ENCODE measurements around the gene EXOSC9.

The EXOSC9 gene

DNA sequence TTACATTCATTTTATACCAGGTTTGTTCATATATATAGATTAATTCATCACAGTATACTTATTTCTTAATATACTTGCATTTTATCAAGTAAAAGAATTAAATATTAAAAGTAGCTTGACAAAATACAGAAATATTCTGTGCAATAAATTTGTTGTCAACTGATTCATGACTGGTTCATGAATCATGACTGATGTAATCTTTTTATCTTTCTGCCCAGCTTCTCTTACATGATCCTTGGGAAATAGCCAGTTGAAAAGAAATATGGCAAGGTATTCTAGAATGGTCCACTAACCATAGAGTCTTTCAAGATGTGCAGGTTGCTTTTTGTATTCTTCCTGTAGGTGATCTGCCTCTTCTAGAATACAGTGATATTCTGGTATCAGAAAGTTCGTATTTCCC is 26.7 kb downstream of the EXOSC9 start:
- Histone ChIP-seq H2BK12ac (ENCODE audit: low read length) (no peak overlapping the region), H3K9ac (ENCODE audit: low read depth, low read length, poor library complexity) (no peak overlapping the region), H3K4ac (ENCODE audit: low read length) (no peak overlapping the region), H3K18ac (ENCODE audit: low read length) (no peak overlapping the region), H3K4me2 (ENCODE audit: insufficient read depth, low read length, poor library complexity, severe bottlenecking) (no peak overlapping the region), H4K8ac (ENCODE audit: low read depth, low read length) (no peak overlapping the region), H3K9me3 (replicated peaks in 1 of 2; ENCODE audit: control insufficient read depth in 2 of 2, insufficient read depth in 1 of 2, low read depth in 1 of 2, low read length in 2 of 2) (no peaks in the 10 kb centered on the region), H3K4me3 (ENCODE audit: low read length in 2 of 2) (no peak overlapping the region), H3K79me1 (ENCODE audit: low read depth, low read length) (peaks cover 5% of the 10 kb centered on the region), H3K27ac (replicated peaks; ENCODE audit: low read length) (no peak overlapping the region), H2BK120ac (ENCODE audit: low read depth, low read length) (no peak overlapping the region), H2AFZ (ENCODE audit: low read length) (no peak overlapping the region), H3K23ac (ENCODE audit: low read depth, low read length, poor library complexity) (no peak overlapping the region), H2BK15ac (ENCODE audit: low read length) (no peak overlapping the region), H3K27me3 (ENCODE audit: control insufficient read depth in 3 of 3, insufficient read depth in 3 of 3, low read depth in 1 of 3, low read length in 3 of 3) (no peaks in the 10 kb centered on the region), H3K14ac (ENCODE audit: low read length) (no peak overlapping the region), H4K91ac (ENCODE audit: low read depth, low read length, poor library complexity) (no peak overlapping the region), H2BK5ac (ENCODE audit: low read length) (no peak overlapping the region), H2AK5ac (ENCODE audit: low read depth, low read length) (no peak overlapping the region), H3K4me1 (ENCODE audit: control insufficient read depth in 2 of 2, insufficient read depth in 1 of 2, low read depth in 1 of 2, low read length in 2 of 2) (no peaks in the 10 kb centered on the region), H3K36me3 (replicated peaks in 1 of 2; ENCODE audit: control insufficient read depth in 2 of 2, insufficient read depth in 2 of 2, low read length in 2 of 2) (peaks cover 0 to 63% of the 10 kb centered on the region in 2 donors)
- WGBS, 2 donors (ENCODE audit: extremely low coverage in 2 of 2, insufficient read length in 2 of 2, insufficient replicate concordance in 1 of 2), result no CpG with 5 or more reads among the region's 1 CpG
- DNase-seq (ENCODE audit: low spot score), result no peak

DNA sequence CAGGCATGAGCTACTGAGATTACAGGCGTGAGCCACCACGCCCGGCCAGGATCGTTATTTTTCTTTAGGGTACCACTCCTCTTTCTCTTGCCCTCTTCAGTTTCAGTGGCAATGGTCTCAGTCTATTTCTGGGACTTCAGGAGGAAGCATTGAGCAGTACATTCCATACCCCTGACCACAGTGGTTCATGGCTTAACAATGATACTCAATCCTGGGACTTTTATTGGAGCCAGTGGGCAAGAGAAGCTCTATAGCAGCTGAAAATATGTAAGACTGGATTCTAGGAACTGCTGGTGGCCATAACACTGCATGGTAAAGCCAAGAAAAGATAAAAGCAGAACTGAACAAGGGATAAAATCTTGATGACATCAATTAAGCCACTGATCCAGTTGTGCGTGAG is 28.4 kb downstream of the EXOSC9 start:
- H3K4ac ChIP-seq (ENCODE audit: low read length), result no peak overlapping the region
- no peak overlapping the region for H3K27ac ChIP-seq (replicated peaks; ENCODE audit: low read length)
- no peak overlapping the region for H2BK15ac ChIP-seq (ENCODE audit: low read length)
- H3K27me3 ChIP-seq (ENCODE audit: control insufficient read depth in 3 of 3, insufficient read depth in 3 of 3, low read depth in 1 of 3, low read length in 3 of 3), result no peaks in the 10 kb centered on the region
- H3K4me2 ChIP-seq (ENCODE audit: insufficient read depth, low read length, poor library complexity, severe bottlenecking), result no peak overlapping the region
- H3K4me3 ChIP-seq (ENCODE audit: low read length in 2 of 2), result no peak overlapping the region
- no peak overlapping the region for H4K91ac ChIP-seq (ENCODE audit: low read depth, low read length, poor library complexity)
- no peak overlapping the region for H3K18ac ChIP-seq (ENCODE audit: low read length)
- H2AFZ ChIP-seq (ENCODE audit: low read length), result no peak overlapping the region
- no peaks in the 10 kb centered on the region for H3K4me1 ChIP-seq (ENCODE audit: control insufficient read depth in 2 of 2, insufficient read depth in 1 of 2, low read depth in 1 of 2, low read length in 2 of 2)
- H3K23ac ChIP-seq (ENCODE audit: low read depth, low read length, poor library complexity), result no peak overlapping the region
- no peak overlapping the region for H2AK5ac ChIP-seq (ENCODE audit: low read depth, low read length)
- no peak overlapping the region for H2BK5ac ChIP-seq (ENCODE audit: low read length)
- no peak overlapping the region for H2BK120ac ChIP-seq (ENCODE audit: low read depth, low read length)
- peaks cover 0 to 79% of the 10 kb centered on the region in 2 donors for H3K36me3 ChIP-seq (replicated peaks in 1 of 2; ENCODE audit: control insufficient read depth in 2 of 2, insufficient read depth in 2 of 2, low read length in 2 of 2)
- no peak overlapping the region for H2BK12ac ChIP-seq (ENCODE audit: low read length)
- H3K79me1 ChIP-seq (ENCODE audit: low read depth, low read length), result no peaks in the 10 kb centered on the region
- no CpG with 5 or more reads among the region's 5 CpGs for WGBS, 2 donors (ENCODE audit: extremely low coverage in 2 of 2, insufficient read length in 2 of 2, insufficient replicate concordance in 1 of 2)
- H3K14ac ChIP-seq (ENCODE audit: low read length), result no peak overlapping the region
- no peaks in the 10 kb centered on the region for H3K9me3 ChIP-seq (replicated peaks in 1 of 2; ENCODE audit: control insufficient read depth in 2 of 2, insufficient read depth in 1 of 2, low read depth in 1 of 2, low read length in 2 of 2)
- no peak for DNase-seq (ENCODE audit: low spot score)
- H4K8ac ChIP-seq (ENCODE audit: low read depth, low read length), result peak overlapping the region; percentile 3
- H3K9ac ChIP-seq (ENCODE audit: low read depth, low read length, poor library complexity), result no peak overlapping the region

- H3K27me3 ChIP-seq (ENCODE audit: control insufficient read depth in 3 of 3, insufficient read depth in 3 of 3, low read depth in 1 of 3, low read length in 3 of 3), result no peaks in the 10 kb centered on the region
Measured at GRCh38 chr4:121838136-121838535, 37.0 kb downstream of the EXOSC9 start.

GRCh38 chr4:121842862-121843261 is 41.7 kb downstream of the EXOSC9 start:
- Histone ChIP-seq H3K4me2 (ENCODE audit: insufficient read depth, low read length, poor library complexity, severe bottlenecking) (no peak overlapping the region), H2BK15ac (ENCODE audit: low read length) (no peak overlapping the region), H3K23ac (ENCODE audit: low read depth, low read length, poor library complexity) (no peak overlapping the region), H3K9me3 (replicated peaks in 1 of 2; ENCODE audit: control insufficient read depth in 2 of 2, insufficient read depth in 1 of 2, low read depth in 1 of 2, low read length in 2 of 2) (no peaks in the 10 kb centered on the region), H4K8ac (ENCODE audit: low read depth, low read length) (no peak overlapping the region), H3K14ac (ENCODE audit: low read length) (no peak overlapping the region), H2BK120ac (ENCODE audit: low read depth, low read length) (no peak overlapping the region), H4K91ac (ENCODE audit: low read depth, low read length, poor library complexity) (no peak overlapping the region), H3K4me3 (ENCODE audit: low read length in 2 of 2) (no peak overlapping the region), H3K79me1 (ENCODE audit: low read depth, low read length) (no peaks in the 10 kb centered on the region), H3K36me3 (replicated peaks in 1 of 2; ENCODE audit: control insufficient read depth in 2 of 2, insufficient read depth in 2 of 2, low read length in 2 of 2) (peaks cover 2 to 79% of the 10 kb centered on the region in 2 donors), H3K27me3 (ENCODE audit: control insufficient read depth in 3 of 3, insufficient read depth in 3 of 3, low read depth in 1 of 3, low read length in 3 of 3) (no peaks in the 10 kb centered on the region), H2BK5ac (ENCODE audit: low read length) (no peak overlapping the region), H2AFZ (ENCODE audit: low read length) (no peak overlapping the region), H3K9ac (ENCODE audit: low read depth, low read length, poor library complexity) (no peak overlapping the region), H3K4me1 (ENCODE audit: control insufficient read depth in 2 of 2, insufficient read depth in 1 of 2, low read depth in 1 of 2, low read length in 2 of 2) (no peaks in the 10 kb centered on the region), H2AK5ac (ENCODE audit: low read depth, low read length) (no peak overlapping the region), H3K27ac (replicated peaks; ENCODE audit: low read length) (no peak overlapping the region), H3K18ac (ENCODE audit: low read length) (no peak overlapping the region), H2BK12ac (ENCODE audit: low read length) (no peak overlapping the region), H3K4ac (ENCODE audit: low read length) (no peak overlapping the region)
- DNase-seq (ENCODE audit: low spot score), result no peak
- no CpG with 5 or more reads among the region's 4 CpGs for WGBS, 2 donors (ENCODE audit: extremely low coverage in 2 of 2, insufficient read length in 2 of 2, insufficient replicate concordance in 1 of 2)

More at GRCh38 chr4:121838136-121838535, 37.0 kb downstream of the EXOSC9 start:
- no peak overlapping the region for H3K4ac ChIP-seq (ENCODE audit: low read length)
- no peak overlapping the region for H3K4me2 ChIP-seq (ENCODE audit: insufficient read depth, low read length, poor library complexity, severe bottlenecking)
- no peak overlapping the region for H2BK15ac ChIP-seq (ENCODE audit: low read length)
- no peak overlapping the region for H3K27ac ChIP-seq (replicated peaks; ENCODE audit: low read length)
- no peaks in the 10 kb centered on the region for H3K79me1 ChIP-seq (ENCODE audit: low read depth, low read length)
- H2AFZ ChIP-seq (ENCODE audit: low read length), result no peak overlapping the region
- H3K4me1 ChIP-seq (ENCODE audit: control insufficient read depth in 2 of 2, insufficient read depth in 1 of 2, low read depth in 1 of 2, low read length in 2 of 2), result no peaks in the 10 kb centered on the region
- H3K9me3 ChIP-seq (replicated peaks in 1 of 2; ENCODE audit: control insufficient read depth in 2 of 2, insufficient read depth in 1 of 2, low read depth in 1 of 2, low read length in 2 of 2), result no peaks in the 10 kb centered on the region
- no peak overlapping the region for H3K18ac ChIP-seq (ENCODE audit: low read length)
- H3K36me3 ChIP-seq (replicated peaks in 1 of 2; ENCODE audit: control insufficient read depth in 2 of 2, insufficient read depth in 2 of 2, low read length in 2 of 2), result peaks cover 0 to 80% of the 10 kb centered on the region in 2 donors
- no peak overlapping the region for H2BK5ac ChIP-seq (ENCODE audit: low read length)
- DNase-seq (ENCODE audit: low spot score), result no peak
- H3K14ac ChIP-seq (ENCODE audit: low read length), result no peak overlapping the region
- H3K9ac ChIP-seq (ENCODE audit: low read depth, low read length, poor library complexity), result no peak overlapping the region
- no peak overlapping the region for H3K4me3 ChIP-seq (ENCODE audit: low read length in 2 of 2)
- no peak overlapping the region for H2BK12ac ChIP-seq (ENCODE audit: low read length)
- H2AK5ac ChIP-seq (ENCODE audit: low read depth, low read length), result no peak overlapping the region
- no peak overlapping the region for H4K8ac ChIP-seq (ENCODE audit: low read depth, low read length)
- H2BK120ac ChIP-seq (ENCODE audit: low read depth, low read length), result no peak overlapping the region
- no peak overlapping the region for H4K91ac ChIP-seq (ENCODE audit: low read depth, low read length, poor library complexity)
- H3K23ac ChIP-seq (ENCODE audit: low read depth, low read length, poor library complexity), result no peak overlapping the region
